ENCODE measurements around the gene NAA25. TPM values are rescaled to one million over a fixed set of nuclear protein-coding genes. Genes with fewer than 3 reads are reported as not detected.
"Not testable (repeated sequence)": the region's sequence is repeated elsewhere in the genome, so short reads cannot be mapped to it uniquely, and the experiment has no call there.

Gene NAA25
- total RNA-seq, 1 experiment from 2014 or later = 18.7 TPM

- H3K27ac ChIP-seq = no peak overlapping the region
- peaks cover 83% of the 10 kb centered on the region for H3K36me3 ChIP-seq
- no peaks in the 10 kb centered on the region for H3K27me3 ChIP-seq (replicated peaks)
- no peak overlapping the region for H3K4me3 ChIP-seq
- no peak for DNase-seq (ENCODE audit: low read depth in 1 of 2, low spot score in 2 of 2)
- no peaks in the 10 kb centered on the region for H3K4me1 ChIP-seq (replicated peaks)
- H3K9me3 ChIP-seq (replicated peaks) = no peaks in the 10 kb centered on the region
Observed at GRCh38 chr12:112063273-112063672, 45.3 kb downstream of the NAA25 start.

- Histone ChIP-seq H3K27me3 (replicated peaks) (no peaks in the 10 kb centered on the region), H3K36me3 (peaks cover 81% of the 10 kb centered on the region), H3K27ac (no peak overlapping the region), H3K4me1 (replicated peaks) (no peaks in the 10 kb centered on the region), H3K9me3 (replicated peaks) (no peaks in the 10 kb centered on the region), H3K4me3 (no peak overlapping the region)
- no peak for DNase-seq (ENCODE audit: low read depth in 1 of 2, low spot score in 2 of 2)
Observed at GRCh38 chr12:112061137-112061536, 47.4 kb downstream of the NAA25 start.

GRCh38 chr12:112049351-112049750 lies 59.2 kb downstream of the NAA25 start:
- no peaks in the 10 kb centered on the region for H3K27me3 ChIP-seq (replicated peaks)
- H3K36me3 ChIP-seq = peaks cover 92% of the 10 kb centered on the region
- H3K4me1 ChIP-seq (replicated peaks) = no peaks in the 10 kb centered on the region
- no peak overlapping the region for H3K4me3 ChIP-seq
- no peak overlapping the region for H3K27ac ChIP-seq
- no peaks in the 10 kb centered on the region for H3K9me3 ChIP-seq (replicated peaks)
- no peak for DNase-seq (ENCODE audit: low read depth in 1 of 2, low spot score in 2 of 2)

- H3K9me3 ChIP-seq (replicated peaks) = no peaks in the 10 kb centered on the region
- H3K27me3 ChIP-seq (replicated peaks) = no peaks in the 10 kb centered on the region
- no peak overlapping the region for H3K4me3 ChIP-seq
- no peaks in the 10 kb centered on the region for H3K4me1 ChIP-seq (replicated peaks)
- peaks cover 92% of the 10 kb centered on the region for H3K36me3 ChIP-seq
- no peak overlapping the region for H3K27ac ChIP-seq
- no peak for DNase-seq (ENCODE audit: low read depth in 1 of 2, low spot score in 2 of 2)
Observed at GRCh38 chr12:112046003-112046402, 62.6 kb downstream of the NAA25 start.

GRCh38 chr12:112036614-112037013 lies 72.0 kb downstream of the NAA25 start:
- not testable (repeated sequence) for H3K4me1 ChIP-seq (replicated peaks); H3K27me3 ChIP-seq (replicated peaks); H3K4me3 ChIP-seq; H3K9me3 ChIP-seq (replicated peaks); H3K27ac ChIP-seq; DNase-seq (ENCODE audit: low read depth in 1 of 2, low spot score in 2 of 2)
- peaks cover 86% of the 10 kb centered on the region for H3K36me3 ChIP-seq

GRCh38 chr12:112035219-112035785 lies 73.3 kb downstream of the NAA25 start:
- no peak overlapping the region for H3K4me3 ChIP-seq
- no peaks in the 10 kb centered on the region for H3K4me1 ChIP-seq (replicated peaks)
- peaks cover 85% of the 10 kb centered on the region for H3K36me3 ChIP-seq
- DNase-seq (ENCODE audit: low read depth in 1 of 2, low spot score in 2 of 2) = no peak
- no peaks in the 10 kb centered on the region for H3K9me3 ChIP-seq (replicated peaks)
- no peak overlapping the region for H3K27ac ChIP-seq
- H3K27me3 ChIP-seq (replicated peaks) = no peaks in the 10 kb centered on the region

GRCh38 chr12:112032292-112032691 lies 76.3 kb downstream of the NAA25 start:
- Histone ChIP-seq H3K27ac (no peak overlapping the region), H3K4me3 (no peak overlapping the region), H3K4me1 (replicated peaks) (no peaks in the 10 kb centered on the region), H3K36me3 (peaks cover 80% of the 10 kb centered on the region), H3K27me3 (replicated peaks) (no peaks in the 10 kb centered on the region), H3K9me3 (replicated peaks) (no peaks in the 10 kb centered on the region)
- no peak for DNase-seq (ENCODE audit: low read depth in 1 of 2, low spot score in 2 of 2)

GRCh38 chr12:112031472-112031871 lies 77.1 kb downstream of the NAA25 start:
- no peaks in the 10 kb centered on the region for H3K27me3 ChIP-seq (replicated peaks)
- H3K27ac ChIP-seq = no peak overlapping the region
- no peak for DNase-seq (ENCODE audit: low read depth in 1 of 2, low spot score in 2 of 2)
- no peaks in the 10 kb centered on the region for H3K9me3 ChIP-seq (replicated peaks)
- no peaks in the 10 kb centered on the region for H3K4me1 ChIP-seq (replicated peaks)
- H3K4me3 ChIP-seq = no peak overlapping the region
- peaks cover 74% of the 10 kb centered on the region for H3K36me3 ChIP-seq

GRCh38 chr12:112029301-112029700 lies 79.3 kb downstream of the NAA25 start:
- Histone ChIP-seq H3K9me3 (replicated peaks) (no peaks in the 10 kb centered on the region), H3K27me3 (replicated peaks) (no peaks in the 10 kb centered on the region), H3K4me1 (replicated peaks) (no peaks in the 10 kb centered on the region), H3K27ac (no peak overlapping the region), H3K4me3 (no peak overlapping the region), H3K36me3 (peaks cover 64% of the 10 kb centered on the region)
- no peak for DNase-seq (ENCODE audit: low read depth in 1 of 2, low spot score in 2 of 2)

- H3K27me3 ChIP-seq (replicated peaks) = no peaks in the 10 kb centered on the region
- DNase-seq (ENCODE audit: low read depth in 1 of 2, low spot score in 2 of 2) = no peak
- no peak overlapping the region for H3K27ac ChIP-seq
- peaks cover 63% of the 10 kb centered on the region for H3K36me3 ChIP-seq
- H3K4me3 ChIP-seq = no peak overlapping the region
- H3K9me3 ChIP-seq (replicated peaks) = no peaks in the 10 kb centered on the region
- H3K4me1 ChIP-seq (replicated peaks) = no peaks in the 10 kb centered on the region
Observed at GRCh38 chr12:112025808-112026375, 82.7 kb downstream of the NAA25 start.

- Histone ChIP-seq H3K4me1 (replicated peaks) (peaks cover 7% of the 10 kb centered on the region), H3K36me3 (peaks cover 60% of the 10 kb centered on the region), H3K27me3 (replicated peaks) (no peaks in the 10 kb centered on the region), H3K9me3 (replicated peaks) (no peaks in the 10 kb centered on the region), H3K4me3 (no peak overlapping the region), H3K27ac (no peak overlapping the region)
- no peak for DNase-seq (ENCODE audit: low read depth in 1 of 2, low spot score in 2 of 2)
Observed at GRCh38 chr12:112023759-112024396, 84.7 kb downstream of the NAA25 start.

GRCh38 chr12:112022241-112023016 lies 86.2 kb downstream of the NAA25 start:
- Histone ChIP-seq H3K4me3 (no peak overlapping the region), H3K27ac (no peak overlapping the region), H3K27me3 (replicated peaks) (no peaks in the 10 kb centered on the region), H3K9me3 (replicated peaks) (no peaks in the 10 kb centered on the region), H3K4me1 (replicated peaks) (peaks cover 14% of the 10 kb centered on the region), H3K36me3 (peaks cover 56% of the 10 kb centered on the region)
- no peak for DNase-seq (ENCODE audit: low read depth in 1 of 2, low spot score in 2 of 2)

GRCh38 chr12:112020947-112021457 lies 87.6 kb downstream of the NAA25 start:
- no peak for DNase-seq (ENCODE audit: low read depth in 1 of 2, low spot score in 2 of 2)
- peaks cover 59% of the 10 kb centered on the region for H3K36me3 ChIP-seq
- no peak overlapping the region for H3K27ac ChIP-seq
- H3K4me1 ChIP-seq (replicated peaks) = peaks cover 14% of the 10 kb centered on the region
- H3K9me3 ChIP-seq (replicated peaks) = no peaks in the 10 kb centered on the region
- H3K4me3 ChIP-seq = no peak overlapping the region
- no peaks in the 10 kb centered on the region for H3K27me3 ChIP-seq (replicated peaks)

Measured in SJSA1 (cell line).